GM18502 (cell line): Measurements from ENCODE around the gene CADM3.

Source experiments
- ATAC-seq: cut with Tn5 transposase; IDR thresholded peaks from one replicate; pipeline ENCODE4 v1.9.1; 2021; ENCODE audit warnings: mild to moderate bottlenecking; ENCODE audit not compliant: unreplicated experiment, poor library complexity

Gene CADM3, protein sequence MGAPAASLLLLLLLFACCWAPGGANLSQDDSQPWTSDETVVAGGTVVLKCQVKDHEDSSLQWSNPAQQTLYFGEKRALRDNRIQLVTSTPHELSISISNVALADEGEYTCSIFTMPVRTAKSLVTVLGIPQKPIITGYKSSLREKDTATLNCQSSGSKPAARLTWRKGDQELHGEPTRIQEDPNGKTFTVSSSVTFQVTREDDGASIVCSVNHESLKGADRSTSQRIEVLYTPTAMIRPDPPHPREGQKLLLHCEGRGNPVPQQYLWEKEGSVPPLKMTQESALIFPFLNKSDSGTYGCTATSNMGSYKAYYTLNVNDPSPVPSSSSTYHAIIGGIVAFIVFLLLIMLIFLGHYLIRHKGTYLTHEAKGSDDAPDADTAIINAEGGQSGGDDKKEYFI

DNA sequence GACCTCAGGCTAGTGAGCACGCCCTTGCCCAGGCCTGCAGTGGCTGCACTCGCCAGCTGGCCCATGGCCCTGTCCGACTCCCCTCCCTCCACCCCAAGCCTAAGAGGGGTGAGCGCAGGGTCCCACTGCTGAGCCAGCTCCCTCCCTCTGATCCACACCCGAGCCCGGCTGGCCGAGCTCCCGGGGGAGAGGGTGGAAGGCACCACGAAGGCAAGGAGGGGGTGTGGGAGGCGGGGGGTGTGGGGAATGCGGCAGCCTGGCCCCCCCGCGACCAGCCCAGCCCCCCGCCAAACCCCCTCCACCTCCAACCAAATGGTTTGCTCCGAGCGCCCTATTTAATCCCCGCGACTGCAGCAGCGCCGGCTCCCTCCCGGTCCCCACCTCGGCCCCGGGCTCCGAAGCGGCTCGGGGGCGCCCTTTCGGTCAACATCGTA is at the start of gene CADM3:
CADM3 (plus strand) TSS at position 362 of the 434 bp plus-strand sequence. CDS start 151 bp downstream, outside the sequence.
- ATAC-seq, result no peak

DNA sequence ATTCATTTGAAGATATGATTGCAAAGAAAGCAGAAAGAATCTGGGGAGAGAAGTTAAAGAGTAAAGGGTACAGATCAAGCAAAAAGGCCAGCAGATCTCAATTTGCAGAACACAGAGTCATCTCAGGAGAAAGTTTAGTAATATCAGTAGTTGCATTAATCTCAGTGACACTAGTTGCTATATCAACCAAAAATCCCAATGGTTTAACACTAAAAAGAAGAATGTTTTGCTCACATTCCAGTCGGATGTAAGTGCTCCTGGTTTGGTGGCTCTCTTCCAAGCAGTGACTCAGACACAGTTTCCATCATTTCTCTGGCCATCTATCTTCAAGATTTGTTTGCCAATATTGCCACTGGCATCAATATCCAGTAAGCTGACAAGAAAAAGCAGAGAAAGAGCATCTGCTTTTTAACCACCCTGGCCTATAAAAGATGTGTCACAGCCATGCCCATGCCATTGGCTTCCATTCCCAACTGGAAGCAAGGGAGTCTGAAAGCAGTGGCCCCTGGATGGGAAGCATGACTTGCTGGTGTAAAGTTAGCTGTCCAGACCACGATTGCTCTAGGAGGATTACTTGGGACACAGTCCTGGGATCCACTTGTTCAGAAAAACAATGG is 49.3 kb upstream of the CADM3 start:
- peak; percentile 91 for ATAC-seq

DNA sequence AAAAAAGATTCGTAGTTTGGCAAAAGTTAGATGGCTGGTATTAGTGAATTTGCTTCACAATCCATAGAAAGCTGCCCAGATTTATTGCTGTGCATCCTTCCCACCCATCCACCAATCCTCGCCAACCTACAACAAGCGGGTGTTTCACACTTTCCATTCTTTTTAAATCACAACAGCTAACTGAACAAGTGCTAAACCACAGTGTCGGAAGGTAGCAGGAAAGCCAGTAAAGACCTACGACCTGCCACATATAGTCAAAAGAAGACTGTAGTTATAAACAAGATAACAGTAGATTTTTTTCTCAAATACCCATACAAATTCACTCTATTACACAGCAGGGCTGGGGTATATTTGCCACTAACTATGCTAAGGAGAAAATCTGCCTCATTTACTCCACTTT is 47.8 kb upstream of the CADM3 start:
- no peak for ATAC-seq

DNA sequence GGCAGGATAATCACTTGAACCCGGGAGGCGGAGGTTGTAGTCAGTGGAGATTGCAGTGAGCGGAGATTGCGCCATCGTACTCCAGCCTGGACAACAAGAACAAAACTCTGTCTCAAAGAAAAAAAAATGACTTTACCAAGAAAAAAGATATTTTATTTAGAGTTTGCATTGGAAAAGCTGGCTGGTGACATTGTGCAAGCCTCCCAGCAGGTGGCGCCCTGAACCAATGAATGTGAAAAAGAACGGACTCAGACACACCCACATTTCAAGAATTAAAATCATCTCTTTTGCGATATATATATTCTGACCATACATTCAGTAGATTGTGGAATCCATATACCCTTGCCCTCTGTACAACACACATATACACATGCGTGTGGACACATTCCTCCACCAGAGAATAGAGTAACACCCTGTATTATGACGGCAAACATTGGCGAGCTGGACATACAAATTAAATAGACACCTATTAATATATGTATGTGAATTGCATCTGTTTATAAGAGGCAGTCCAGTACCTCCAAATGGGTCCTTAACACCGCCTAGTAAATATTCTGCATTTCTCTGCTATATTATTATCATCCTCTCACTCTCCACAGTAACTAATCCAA is 39.0 kb upstream of the CADM3 start:
- ATAC-seq, result no peak

DNA sequence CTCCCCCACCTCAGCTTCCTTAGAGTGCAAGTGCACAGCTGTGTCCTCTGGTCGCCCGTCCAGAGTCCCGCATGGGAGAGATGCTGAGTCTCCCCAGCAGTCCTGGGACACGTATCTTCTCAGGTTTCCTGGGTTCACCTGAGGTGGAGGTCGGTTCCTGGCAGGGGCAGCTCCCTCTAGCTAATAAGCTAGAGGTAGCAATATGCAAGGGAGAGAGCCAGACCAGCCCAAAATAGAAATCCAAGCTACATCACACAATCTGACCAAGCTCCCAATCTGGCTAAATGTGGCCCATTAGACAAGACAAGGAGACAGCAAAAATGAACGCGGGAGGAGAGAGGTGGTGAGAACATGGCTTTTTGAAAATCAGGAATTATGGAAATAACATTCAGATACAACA is 30.9 kb upstream of the CADM3 start:
- ATAC-seq, result no peak

DNA sequence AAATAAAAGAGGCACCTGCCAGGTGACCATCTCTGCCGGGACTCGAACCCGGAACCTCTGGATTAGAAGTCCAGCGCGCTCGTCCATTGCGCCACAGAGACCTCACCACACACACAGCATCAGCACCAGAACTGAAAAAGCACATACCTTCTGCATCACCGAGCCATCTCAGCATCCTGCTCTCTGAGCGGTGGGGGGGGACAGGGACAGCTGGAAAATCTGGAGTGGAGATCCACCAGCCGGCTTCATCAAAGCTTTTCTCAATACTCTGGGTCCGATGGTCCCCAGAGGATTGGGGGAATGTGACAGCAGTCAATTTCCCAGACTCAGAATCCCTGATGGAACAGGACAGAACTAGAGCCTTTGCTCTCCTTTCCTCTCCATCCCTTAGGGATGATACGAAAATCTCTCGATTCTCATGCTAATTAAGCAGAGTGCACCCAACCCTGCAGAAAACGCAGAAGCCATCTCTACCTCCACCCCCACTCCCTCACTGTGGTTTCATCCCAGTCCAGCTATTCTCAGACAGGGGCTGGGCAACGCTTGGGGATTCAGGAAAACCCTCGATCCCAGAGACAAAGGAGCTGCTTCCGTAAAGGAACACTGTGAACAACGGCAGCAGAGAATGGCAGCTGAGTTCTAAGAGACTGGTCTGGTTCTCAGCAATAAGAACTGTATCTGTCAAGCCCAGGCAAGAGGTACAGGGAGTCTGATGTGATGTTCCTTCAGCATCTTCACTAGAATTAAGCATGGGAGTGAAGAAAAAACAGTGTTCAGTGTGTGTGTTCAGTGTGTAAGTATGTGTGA is 29.6 kb upstream of the CADM3 start:
- ATAC-seq, result no peak

DNA sequence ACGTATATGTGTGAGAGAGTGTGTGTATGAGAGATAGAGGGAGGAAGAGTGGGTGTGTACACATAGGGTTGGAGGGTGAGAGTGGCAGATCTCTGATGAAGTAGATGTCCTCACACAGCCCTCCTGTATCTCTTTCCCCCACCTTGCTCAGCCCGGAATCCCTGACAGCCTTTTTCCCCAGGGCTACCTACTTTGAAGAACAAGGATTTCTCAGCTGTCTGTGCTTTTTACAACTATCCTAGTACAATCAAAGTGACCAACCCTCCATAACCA is 29.1 kb upstream of the CADM3 start:
- no peak for ATAC-seq

DNA sequence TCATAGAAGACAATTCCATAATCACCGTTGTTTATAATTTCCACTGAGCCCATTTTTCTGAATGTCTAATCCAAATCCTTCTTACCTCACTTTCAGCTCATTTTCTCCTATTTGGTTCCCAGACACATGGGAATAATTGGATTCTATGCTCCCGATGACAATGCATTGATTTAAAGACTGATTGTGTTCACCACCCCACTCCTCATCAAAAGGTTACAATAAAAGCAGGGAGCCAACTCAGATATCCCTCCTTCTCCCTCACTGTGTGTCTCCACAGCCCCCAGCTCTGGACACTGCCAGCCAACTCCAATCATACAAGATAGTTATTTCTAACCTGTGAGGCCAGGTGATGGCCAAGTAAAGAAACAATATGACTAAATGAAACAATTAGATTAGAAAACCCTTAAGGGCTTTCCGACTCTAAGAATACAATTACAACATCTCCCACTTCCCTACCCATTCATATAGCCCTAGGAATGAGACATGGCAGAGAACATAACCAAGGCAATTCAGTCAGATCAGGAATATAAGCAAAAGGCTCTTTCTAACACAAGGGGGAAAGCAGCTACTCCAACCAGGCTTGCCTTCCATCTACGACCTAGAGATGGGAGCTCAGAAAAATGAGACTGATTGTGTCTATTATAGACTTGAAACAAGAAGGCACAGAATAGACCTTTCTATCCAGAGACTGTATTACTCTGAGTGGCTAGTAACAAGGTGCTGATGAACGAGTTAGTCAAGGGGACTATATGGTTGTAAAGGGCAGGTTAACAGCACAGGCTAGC is 28.5 kb upstream of the CADM3 start:
- no peak for ATAC-seq

DNA sequence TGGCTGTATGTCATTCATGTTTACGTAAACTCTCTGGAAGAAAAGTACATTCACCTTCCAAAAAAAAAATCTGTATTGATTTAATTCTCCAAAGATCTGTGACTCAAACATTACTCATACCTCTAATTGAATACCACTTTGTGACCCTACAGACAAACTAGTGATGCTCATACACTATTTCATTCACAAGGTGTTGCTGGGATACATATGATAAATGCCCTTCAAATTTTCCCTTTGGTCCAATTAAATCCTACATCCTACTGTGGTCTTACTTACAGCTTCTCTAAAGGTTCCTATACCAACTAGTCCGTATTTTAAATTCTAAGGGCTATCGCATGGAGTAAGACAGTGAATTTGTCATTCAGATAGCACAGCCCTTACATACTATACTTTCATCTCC is 26.8 kb upstream of the CADM3 start:
- ATAC-seq, result no peak

DNA sequence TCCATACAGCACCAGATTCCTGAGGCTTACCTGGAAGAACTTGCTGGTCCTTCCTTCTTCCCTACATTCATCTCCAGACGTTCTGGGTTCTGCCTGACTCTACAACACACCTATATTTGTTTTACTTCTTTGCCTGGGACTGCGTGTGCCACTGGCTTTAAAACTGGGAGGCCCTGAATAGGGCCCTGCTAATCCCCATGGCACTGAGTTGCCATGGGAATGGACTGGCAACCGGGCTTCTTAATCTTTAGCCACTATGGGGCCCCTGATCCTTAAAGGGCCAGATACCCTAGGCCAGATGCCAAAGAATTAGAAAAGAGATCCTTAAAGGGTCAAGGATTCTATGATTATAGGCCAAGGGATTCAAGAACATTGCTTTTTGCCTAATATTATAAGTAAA is 24.4 kb upstream of the CADM3 start:
- no peak for ATAC-seq

DNA sequence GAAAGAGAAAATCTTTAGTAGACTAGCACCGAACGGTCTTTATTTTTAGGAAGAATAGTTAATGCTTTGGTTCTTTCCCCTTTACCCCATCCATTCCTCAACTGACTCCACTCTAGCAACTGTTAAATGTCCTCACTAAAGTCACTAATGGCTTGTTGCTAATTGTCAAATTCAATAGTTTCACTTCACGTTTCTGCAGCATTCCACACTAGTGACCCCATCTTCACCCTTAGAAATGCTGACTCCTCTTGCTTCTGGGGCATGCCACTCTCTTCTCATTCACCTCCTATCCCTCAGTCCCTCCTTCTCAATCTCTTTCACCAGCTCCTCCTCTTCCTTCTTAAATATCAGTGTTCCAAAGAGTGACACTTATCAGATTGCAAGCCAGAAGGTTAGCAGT is 19.4 kb upstream of the CADM3 start:
- no peak for ATAC-seq

DNA sequence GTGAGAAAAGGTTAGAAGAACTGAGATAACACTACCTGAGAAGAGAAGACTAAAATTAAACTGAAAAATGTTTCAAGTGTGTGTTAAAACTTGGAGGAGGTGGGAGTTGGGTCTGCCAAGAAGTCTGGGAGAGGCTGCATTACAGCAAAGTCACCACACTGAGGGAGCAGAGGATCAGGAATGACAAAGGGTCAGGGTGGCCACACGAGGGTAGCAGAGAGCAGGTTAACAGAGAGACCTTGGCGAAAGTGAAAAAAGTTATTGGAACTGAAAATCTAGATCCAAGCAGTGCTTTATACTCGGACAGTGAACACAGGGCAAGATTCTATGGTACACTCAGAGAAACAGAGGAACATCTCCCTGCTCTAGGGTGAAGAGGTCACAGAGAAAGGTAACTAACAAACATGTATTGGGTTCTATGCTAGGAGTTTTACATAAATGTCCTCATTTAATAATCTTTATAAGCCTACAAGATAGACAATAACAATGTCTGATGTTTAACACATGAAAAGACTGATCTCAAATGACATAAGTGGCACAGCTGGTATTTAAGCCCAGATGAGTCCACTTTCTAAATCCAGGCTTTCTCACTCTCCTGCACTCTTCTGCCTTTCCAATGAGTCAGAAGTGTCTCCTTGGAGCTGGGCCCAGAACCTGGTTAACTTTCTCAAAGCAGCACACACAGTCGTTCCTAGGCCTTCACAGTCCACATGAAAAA is 10.3 kb upstream of the CADM3 start:
- ATAC-seq, result peak; percentile 94

DNA sequence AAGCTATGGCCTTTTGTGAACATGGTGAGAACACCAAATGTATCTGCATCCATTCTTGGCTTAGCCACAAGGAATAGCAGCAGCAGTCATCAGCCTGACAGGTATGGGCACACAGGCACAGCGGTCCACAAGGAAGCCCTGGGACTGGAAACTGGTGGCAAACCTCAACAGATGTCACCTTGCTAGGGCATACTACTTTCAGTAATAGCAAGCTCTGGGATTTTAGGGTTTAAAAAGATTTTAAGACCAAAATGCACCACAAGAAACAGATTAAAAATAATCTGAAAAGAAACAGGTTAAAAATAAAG is 9.7 kb upstream of the CADM3 start:
- no peak for ATAC-seq

DNA sequence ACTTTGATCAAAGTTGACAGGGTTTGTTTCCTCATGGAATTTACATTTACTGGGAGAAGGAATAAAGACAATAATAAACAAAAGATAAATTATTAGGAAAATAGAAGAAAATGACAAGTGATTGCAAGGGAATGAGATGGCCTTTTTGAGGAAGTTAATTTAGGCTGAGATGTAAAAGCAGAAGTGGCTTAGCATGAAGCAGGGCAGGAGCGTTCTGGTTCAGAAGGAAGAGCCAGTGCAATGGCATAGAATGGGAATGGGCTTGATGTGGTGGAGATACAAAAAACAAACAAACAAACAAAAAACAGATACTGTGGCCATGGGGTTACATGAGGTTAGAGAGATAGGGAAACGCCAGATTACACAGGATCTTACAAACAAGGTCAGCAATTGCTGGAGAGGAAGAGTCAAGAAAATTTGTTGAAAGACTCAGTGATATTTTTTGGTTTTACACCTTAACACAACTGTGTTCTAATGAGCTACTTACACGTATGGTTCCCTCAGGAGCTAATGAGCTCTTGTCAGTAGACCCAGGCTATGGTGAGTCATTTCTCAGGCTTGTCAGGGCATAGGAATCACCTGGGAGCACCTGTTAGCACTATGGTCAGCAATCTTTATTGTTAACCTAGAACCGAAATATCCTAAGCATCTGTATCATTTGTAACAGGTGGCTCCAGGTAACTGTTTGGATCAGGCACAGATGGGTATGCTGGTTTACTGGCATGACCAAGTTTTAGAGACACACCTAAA is 8.7 kb upstream of the CADM3 start:
- no peak for ATAC-seq

DNA sequence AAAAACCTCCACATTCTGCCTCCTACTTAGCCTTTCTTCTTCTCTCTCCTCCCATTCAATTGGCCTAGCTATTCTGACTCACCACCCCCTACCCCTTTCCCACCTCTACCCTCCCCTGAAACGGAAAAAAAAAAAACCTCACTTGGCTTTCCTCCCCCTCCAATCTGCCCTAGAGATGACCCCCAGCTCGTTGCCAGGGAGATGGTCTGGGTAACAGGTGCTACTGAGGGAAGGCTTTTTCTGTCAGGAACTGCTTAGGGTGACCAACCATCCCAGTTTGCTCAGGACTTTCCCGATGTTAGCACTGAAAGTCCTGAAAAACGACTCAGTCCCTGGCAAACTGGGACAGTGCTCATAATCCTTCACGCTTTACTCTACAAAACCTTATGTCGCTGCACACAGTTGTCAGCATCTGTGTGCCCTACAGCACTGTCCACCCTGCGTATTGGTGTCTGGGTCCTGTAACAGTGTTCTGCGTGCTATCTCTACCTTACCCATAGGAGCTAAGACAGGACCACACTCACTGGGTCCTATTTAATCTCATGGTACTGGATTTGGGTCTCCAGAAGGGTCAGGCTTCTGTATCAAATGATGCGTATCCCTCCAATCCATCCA is 7.7 kb upstream of the CADM3 start:
- ATAC-seq, result no peak

DNA sequence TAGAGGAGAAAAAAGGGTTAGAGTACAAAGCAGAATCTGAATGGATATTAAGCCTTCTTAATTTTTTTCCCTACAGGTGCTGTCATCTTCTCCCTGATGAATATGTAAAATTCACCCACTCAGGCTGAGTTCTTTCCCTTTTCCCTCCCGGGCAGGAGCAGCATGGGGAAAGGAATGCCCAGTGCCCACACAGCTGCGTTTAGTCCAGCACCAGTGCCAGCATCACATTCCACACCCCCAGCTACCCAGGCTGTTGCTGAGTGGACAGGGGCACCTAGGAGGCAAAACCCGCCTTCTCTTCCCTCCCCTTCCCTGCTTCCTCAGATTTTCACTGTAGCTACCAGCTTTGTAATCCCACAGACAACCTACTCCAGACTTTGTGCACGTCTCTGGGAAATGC is 3.4 kb upstream of the CADM3 start:
- no peak for ATAC-seq

DNA sequence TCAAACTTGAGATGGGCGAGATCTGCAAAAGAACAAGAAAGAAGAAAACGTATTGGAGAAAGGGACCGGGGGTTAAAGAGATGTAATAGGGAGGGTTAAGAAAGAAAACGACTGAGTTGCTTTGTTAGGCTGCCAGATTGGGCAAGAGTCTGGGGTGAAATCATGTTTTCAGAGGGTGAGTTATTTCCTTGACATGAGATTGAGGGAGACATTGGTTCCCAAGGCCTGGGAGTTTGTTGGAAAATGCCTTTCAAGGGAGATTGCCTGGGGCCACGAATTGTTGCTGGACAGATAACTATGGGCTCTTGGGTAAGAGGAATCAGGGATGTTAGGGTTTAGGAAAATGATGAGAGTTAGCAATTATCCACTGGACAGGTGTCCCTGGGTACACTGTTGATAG is 776 bp upstream of the CADM3 start:
- ATAC-seq, result no peak

DNA sequence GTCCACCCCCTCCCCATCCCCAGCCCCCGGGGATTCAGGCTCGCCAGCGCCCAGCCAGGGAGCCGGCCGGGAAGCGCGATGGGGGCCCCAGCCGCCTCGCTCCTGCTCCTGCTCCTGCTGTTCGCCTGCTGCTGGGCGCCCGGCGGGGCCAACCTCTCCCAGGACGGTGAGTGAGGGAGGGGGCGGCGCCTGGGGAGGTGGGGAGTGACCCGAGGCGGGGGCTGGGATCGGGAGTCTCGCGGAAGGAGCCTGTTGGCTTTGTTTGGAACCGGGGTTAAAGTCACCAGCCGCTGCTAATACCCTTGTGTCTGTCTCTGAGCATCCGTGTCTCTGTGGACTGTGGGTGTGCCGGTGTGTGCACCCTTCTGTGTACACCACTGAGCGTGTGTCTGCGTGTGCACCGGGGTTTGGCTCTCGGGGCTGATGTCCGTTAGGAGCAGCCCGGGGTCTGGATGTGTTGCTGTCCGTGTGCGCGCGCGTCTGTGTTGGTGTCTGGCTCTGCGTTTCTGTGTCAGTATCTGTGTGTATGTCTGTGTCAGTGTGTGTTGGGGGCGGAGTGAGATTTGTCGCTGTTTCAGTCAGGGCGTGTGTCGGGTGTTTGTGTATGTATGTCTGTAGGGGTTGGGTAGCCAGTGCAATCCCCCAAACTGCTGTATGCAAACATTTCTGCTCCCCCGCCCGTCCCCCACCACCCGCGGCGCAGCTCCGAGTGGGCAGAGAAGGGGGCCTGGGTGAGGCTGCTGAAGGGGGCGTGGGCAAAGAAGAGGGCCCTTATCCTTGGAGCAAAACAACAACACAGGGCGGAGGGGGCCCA is 480 bp downstream of the CADM3 start:
- no peak for ATAC-seq
